A673 (cell line): Measurements from ENCODE around the gene COL5A2. TPM values are rescaled to one million over a fixed set of nuclear protein-coding genes. Genes with fewer than 3 reads are reported as not detected.

Source experiments
- BruUV-seq: library from RNA; stranded (reverse); fragments of 400-500 nt; replicated peaks from 2 replicates; lab custom pipeline; 2021; lab: Mats Ljungman, UMichigan
- CTCF ChIA-PET: fragments of 300-600 bp; sonication (Branson Sonifier 250); formaldehyde crosslinking; loops from one replicate; lab custom pipeline; 2022; ENCODE audit warnings: antibody characterized with exemption; lab: Charles Lee
- POLR2A ChIA-PET: fragments of 300-600 bp; sonication (Branson Sonifier 250); formaldehyde crosslinking; loops from one replicate; lab custom pipeline; 2022; ENCODE audit warnings: antibody characterized with exemption; ENCODE audit not compliant: low non-redundant PET; lab: Charles Lee
- DNase-seq: peaks from one replicate; pipeline ENCODE4 v3.0.0-alpha.2; 2015; ENCODE audit warnings: low spot score
- H3K27ac ChIP-seq: fragments of 200-600 bp; sonication (generic); 2 replicates; pipeline ENCODE4 v1.5.1; 2016; ENCODE audit warnings: mixed run types, low read depth, mild to moderate bottlenecking, mixed read lengths, antibody characterized with exemption, low read length; ENCODE audit not compliant: poor library complexity, severe bottlenecking
- H3K27me3 ChIP-seq: fragments of 200-600 bp; sonication (generic); replicated peaks from 2 replicates; pipeline ENCODE4 v1.6.1; 2017; ENCODE audit warnings: mixed run types, low read depth, mild to moderate bottlenecking, mixed read lengths, antibody characterized with exemption, low read length; ENCODE audit not compliant: insufficient read depth, poor library complexity
- H3K36me3 ChIP-seq: fragments of 200-600 bp; sonication (generic); 2 replicates; pipeline ENCODE4 v1.6.1; 2016; ENCODE audit warnings: mixed run types, mild to moderate bottlenecking, mixed read lengths, antibody characterized with exemption, low read length; ENCODE audit not compliant: insufficient read depth, poor library complexity, severe bottlenecking
- H3K4me1 ChIP-seq: fragments of 200-600 bp; sonication (generic); 2 replicates; pipeline ENCODE4 v1.6.1; 2017; ENCODE audit warnings: mixed run types, mild to moderate bottlenecking, mixed read lengths, antibody characterized with exemption, low read length; ENCODE audit not compliant: insufficient read depth, poor library complexity, severe bottlenecking
- H3K4me3 ChIP-seq: fragments of 200-600 bp; sonication (generic); 2 replicates; pipeline ENCODE4 v1.5.1; 2016; ENCODE audit warnings: low read depth, mixed run types, mild to moderate bottlenecking, mixed read lengths, low read length; ENCODE audit not compliant: poor library complexity, severe bottlenecking
- H3K9me3 ChIP-seq: fragments of 200-600 bp; sonication (generic); 2 replicates; pipeline ENCODE4 v1.6.1; 2016; ENCODE audit warnings: mixed run types, low read depth, mild to moderate bottlenecking, mixed read lengths, antibody characterized with exemption, low read length; ENCODE audit not compliant: poor library complexity, severe bottlenecking
- EZH2 ChIP-seq: fragments of 200-600 bp; sonication (generic); IDR thresholded peaks from 2 replicates; pipeline ENCODE4 v1.6.1; 2017; ENCODE audit warnings: borderline replicate concordance, low read depth, mild to moderate bottlenecking, mixed read lengths, antibody characterized with exemption, low read length; ENCODE audit not compliant: poor library complexity, severe bottlenecking
- intact Hi-C: fragments of 100-400 bp; cut with micrococcal nuclease; formaldehyde crosslinking; loops from one replicate; pipeline ENCODE4 v1.10.0; 2022; ENCODE audit not compliant: unreplicated experiment
- total RNA-seq: library from RNA; stranded (reverse); gene quantifications from 2 replicates; pipeline ENCODE4 v1.2.3, GENCODE V29; 2021
- TF ChIP-seq, protein P1 (sequence below): fragments of 300-800, 200-600 bp; sonication (generic); conservative IDR thresholded peaks from 2 replicates; pipeline ENCODE4 v1.5.1; 2017; ENCODE audit warnings: low read depth, mild to moderate bottlenecking, antibody characterized with exemption, low read length, moderate library complexity, mixed read lengths

Gene COL5A2
- total RNA-seq, 1 experiment from 2014 or later: 92.2 TPM

DNA sequence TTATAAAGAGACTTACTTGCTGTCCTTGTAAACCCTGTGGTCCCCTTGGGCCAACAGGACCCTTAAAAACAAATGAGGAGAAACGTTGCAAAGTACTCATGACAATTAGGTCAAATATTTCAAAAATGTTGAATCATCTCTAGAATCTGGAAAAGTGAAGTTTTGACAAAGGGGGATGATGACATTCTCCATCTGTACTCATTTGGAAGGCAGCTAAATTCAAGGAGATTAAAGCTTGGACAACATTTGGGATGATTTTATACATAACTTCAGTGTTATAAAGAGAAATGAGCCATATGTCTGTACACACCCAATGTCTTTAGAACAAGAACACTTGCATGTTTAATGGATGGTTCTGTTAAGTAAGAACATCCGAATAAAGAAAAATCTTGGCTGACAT lies 92.9 kb downstream of the COL5A2 start:
- BruUV-seq: no TSS peak
- no peaks in the 10 kb centered on the region for H3K4me1 ChIP-seq
- H3K27ac ChIP-seq: no peak overlapping the region
- H3K36me3 ChIP-seq: peaks cover 19% of the 10 kb centered on the region
- ChIA-PET POLR2A (no interaction called here), CTCF (interaction anchor here (0.7 kb wide), 1 partner anchor 332 kb away, joined by 7 read pairs; no protein-coding TSS in a partner anchor)
- no peaks in the 10 kb centered on the region for H3K27me3 ChIP-seq
- intact Hi-C loops: no loop called here
- H3K9me3 ChIP-seq: no peaks in the 10 kb centered on the region
- TF ChIP-seq, protein P1, sequence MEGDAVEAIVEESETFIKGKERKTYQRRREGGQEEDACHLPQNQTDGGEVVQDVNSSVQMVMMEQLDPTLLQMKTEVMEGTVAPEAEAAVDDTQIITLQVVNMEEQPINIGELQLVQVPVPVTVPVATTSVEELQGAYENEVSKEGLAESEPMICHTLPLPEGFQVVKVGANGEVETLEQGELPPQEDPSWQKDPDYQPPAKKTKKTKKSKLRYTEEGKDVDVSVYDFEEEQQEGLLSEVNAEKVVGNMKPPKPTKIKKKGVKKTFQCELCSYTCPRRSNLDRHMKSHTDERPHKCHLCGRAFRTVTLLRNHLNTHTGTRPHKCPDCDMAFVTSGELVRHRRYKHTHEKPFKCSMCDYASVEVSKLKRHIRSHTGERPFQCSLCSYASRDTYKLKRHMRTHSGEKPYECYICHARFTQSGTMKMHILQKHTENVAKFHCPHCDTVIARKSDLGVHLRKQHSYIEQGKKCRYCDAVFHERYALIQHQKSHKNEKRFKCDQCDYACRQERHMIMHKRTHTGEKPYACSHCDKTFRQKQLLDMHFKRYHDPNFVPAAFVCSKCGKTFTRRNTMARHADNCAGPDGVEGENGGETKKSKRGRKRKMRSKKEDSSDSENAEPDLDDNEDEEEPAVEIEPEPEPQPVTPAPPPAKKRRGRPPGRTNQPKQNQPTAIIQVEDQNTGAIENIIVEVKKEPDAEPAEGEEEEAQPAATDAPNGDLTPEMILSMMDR: no peak
- no peak for TF ChIP-seq EZH2
- H3K4me3 ChIP-seq: no peak overlapping the region
- peak; percentile 14 for DNase-seq

DNA sequence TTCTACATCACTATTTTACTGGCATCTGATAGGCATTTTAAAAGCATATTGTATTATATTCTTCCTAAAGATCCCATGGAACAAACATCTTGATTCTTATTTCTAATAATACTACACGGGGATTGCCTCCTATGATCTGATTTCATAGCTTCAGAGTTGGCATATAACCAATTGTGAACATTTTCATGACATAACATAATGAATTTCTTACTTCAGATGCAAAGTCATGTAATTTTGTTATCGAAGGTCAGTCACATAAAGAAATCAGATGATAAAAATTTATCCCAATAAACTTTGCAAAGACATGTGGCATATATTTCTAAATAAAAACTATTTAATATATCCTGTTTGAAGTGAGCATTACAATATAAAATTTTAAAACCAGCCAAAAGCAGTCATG lies 93.3 kb downstream of the COL5A2 start:
- TF ChIP-seq, protein P1: no peak
- TF ChIP-seq EZH2: no peak
- Histone ChIP-seq H3K27ac (no peak overlapping the region), H3K9me3 (no peaks in the 10 kb centered on the region), H3K36me3 (peaks cover 19% of the 10 kb centered on the region), H3K4me1 (no peaks in the 10 kb centered on the region), H3K4me3 (no peak overlapping the region), H3K27me3 (no peaks in the 10 kb centered on the region)
- no TSS peak for BruUV-seq
- CTCF ChIA-PET: no interaction called here
- no peak for DNase-seq
- intact Hi-C loops: no loop called here
- POLR2A ChIA-PET: no interaction called here

DNA sequence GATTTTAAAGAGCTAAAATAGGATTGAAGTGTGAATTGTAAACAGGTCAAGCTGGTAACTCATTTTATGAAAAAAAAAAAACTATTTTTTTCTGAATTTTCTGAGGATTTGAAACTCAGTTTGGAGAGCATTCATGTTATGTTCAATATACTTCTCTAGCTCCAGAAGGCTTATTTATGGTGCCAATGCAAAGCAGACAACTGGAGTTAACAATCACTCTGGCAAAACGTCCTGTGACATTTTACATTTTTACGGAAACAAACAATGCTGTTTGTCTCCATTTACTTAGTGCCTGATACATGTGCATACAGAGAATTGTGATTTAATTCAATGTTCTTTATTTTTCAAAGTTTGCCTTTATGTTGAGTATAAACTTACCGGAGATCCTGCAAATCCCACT lies 96.0 kb downstream of the COL5A2 start:
- TF ChIP-seq EZH2: no peak
- TF ChIP-seq, protein P1: no peak
- H3K27me3 ChIP-seq: no peaks in the 10 kb centered on the region
- H3K27ac ChIP-seq: no peak overlapping the region
- POLR2A ChIA-PET: no interaction called here
- peaks cover 20% of the 10 kb centered on the region for H3K36me3 ChIP-seq
- DNase-seq: no peak
- no peaks in the 10 kb centered on the region for H3K4me1 ChIP-seq
- H3K4me3 ChIP-seq: no peak overlapping the region
- BruUV-seq: no TSS peak
- CTCF ChIA-PET: no interaction called here
- H3K9me3 ChIP-seq: no peaks in the 10 kb centered on the region
- intact Hi-C loops: no loop called here
